ENCODE data around the gene NUMB. TPM values are rescaled to one million over a fixed set of nuclear protein-coding genes. Genes with fewer than 3 reads are reported as not detected.

Gene NUMB
- total RNA-seq, 1 experiment from 2014 or later = 42.0 TPM

DNA sequence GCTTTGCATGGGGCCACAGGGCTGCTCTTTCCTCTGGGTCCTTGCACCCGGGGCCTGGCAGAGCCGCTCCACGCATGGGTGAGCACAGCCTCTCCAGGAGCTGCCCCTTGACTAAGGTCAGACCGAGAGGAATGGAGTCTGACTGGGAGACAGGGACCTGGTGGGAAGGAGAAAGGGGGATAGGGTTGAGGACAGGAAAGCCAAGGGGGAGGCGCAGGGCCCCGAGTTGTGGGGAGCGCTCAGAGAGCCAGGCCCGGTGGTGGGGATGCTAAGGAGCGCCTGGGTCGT, 205.1 kb downstream of the NUMB start (continued):
- no peak for TF ChIP-seq E2F1 (CRISPR knock-in tag; IDR thresholded peaks at IDR 0.05)
- no peak for TF ChIP-seq ZNF416 (CRISPR knock-in tag; IDR thresholded peaks at IDR 0.05)
- TF ChIP-seq SP1 (CRISPR knock-in tag; conservative IDR thresholded peaks at IDR 0.05) = no peak
- TF ChIP-seq, protein P1, sequence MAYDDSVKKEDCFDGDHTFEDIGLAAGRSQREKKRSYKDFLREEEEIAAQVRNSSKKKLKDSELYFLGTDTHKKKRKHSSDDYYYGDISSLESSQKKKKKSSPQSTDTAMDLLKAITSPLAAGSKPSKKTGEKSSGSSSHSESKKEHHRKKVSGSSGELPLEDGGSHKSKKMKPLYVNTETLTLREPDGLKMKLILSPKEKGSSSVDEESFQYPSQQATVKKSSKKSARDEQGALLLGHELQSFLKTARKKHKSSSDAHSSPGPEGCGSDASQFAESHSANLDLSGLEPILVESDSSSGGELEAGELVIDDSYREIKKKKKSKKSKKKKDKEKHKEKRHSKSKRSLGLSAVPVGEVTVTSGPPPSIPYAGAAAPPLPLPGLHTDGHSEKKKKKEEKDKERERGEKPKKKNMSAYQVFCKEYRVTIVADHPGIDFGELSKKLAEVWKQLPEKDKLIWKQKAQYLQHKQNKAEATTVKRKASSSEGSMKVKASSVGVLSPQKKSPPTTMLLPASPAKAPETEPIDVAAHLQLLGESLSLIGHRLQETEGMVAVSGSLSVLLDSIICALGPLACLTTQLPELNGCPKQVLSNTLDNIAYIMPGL (CRISPR knock-in tag; IDR thresholded peaks at IDR 0.05) = no peak
- TF ChIP-seq TP53 (CRISPR knock-in tag; IDR thresholded peaks at IDR 0.05) = no peak
- TF ChIP-seq SMAD3 (CRISPR knock-in tag; IDR thresholded peaks at IDR 0.05; ENCODE audit: borderline replicate concordance) = no peak
- TF ChIP-seq ATF1 (CRISPR knock-in tag; IDR thresholded peaks at IDR 0.05) = no peak
- TF ChIP-seq CBFB (CRISPR knock-in tag; IDR thresholded peaks at IDR 0.05; ENCODE audit: low read depth) = no peak
- TF ChIP-seq FOXP4 (CRISPR knock-in tag; IDR thresholded peaks at IDR 0.05) = no peak
- TF ChIP-seq, protein P2, sequence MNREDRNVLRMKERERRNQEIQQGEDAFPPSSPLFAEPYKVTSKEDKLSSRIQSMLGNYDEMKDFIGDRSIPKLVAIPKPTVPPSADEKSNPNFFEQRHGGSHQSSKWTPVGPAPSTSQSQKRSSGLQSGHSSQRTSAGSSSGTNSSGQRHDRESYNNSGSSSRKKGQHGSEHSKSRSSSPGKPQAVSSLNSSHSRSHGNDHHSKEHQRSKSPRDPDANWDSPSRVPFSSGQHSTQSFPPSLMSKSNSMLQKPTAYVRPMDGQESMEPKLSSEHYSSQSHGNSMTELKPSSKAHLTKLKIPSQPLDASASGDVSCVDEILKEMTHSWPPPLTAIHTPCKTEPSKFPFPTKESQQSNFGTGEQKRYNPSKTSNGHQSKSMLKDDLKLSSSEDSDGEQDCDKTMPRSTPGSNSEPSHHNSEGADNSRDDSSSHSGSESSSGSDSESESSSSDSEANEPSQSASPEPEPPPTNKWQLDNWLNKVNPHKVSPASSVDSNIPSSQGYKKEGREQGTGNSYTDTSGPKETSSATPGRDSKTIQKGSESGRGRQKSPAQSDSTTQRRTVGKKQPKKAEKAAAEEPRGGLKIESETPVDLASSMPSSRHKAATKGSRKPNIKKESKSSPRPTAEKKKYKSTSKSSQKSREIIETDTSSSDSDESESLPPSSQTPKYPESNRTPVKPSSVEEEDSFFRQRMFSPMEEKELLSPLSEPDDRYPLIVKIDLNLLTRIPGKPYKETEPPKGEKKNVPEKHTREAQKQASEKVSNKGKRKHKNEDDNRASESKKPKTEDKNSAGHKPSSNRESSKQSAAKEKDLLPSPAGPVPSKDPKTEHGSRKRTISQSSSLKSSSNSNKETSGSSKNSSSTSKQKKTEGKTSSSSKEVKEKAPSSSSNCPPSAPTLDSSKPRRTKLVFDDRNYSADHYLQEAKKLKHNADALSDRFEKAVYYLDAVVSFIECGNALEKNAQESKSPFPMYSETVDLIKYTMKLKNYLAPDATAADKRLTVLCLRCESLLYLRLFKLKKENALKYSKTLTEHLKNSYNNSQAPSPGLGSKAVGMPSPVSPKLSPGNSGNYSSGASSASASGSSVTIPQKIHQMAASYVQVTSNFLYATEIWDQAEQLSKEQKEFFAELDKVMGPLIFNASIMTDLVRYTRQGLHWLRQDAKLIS (CRISPR knock-in tag; IDR thresholded peaks at IDR 0.05; ENCODE audit: borderline replicate concordance) = no peak
- no peak for TF ChIP-seq ZNF121 (CRISPR knock-in tag; IDR thresholded peaks at IDR 0.05)
- TF ChIP-seq STAT6 (CRISPR knock-in tag; conservative IDR thresholded peaks at IDR 0.05; ENCODE audit: low read depth) = no peak
- no peak for TF ChIP-seq CREM (CRISPR knock-in tag; IDR thresholded peaks at IDR 0.05)

GRCh38 chr14:73252491-73253322, 205.6 kb downstream of the NUMB start:
- ATAC-seq = no peak
- Mint-ChIP-seq H3K27me3 (ENCODE audit: low read depth) (no peaks in the 10 kb centered on the region), H3K36me3 (no peaks in the 10 kb centered on the region), H3K9me3 (no peaks in the 10 kb centered on the region), H3K4me1 (no peaks in the 10 kb centered on the region), H3K4me3 (no peak overlapping the region), H3K27ac (no peak overlapping the region)
- DNase-seq (ENCODE audit: low spot score) = no peak
- CTCF ChIA-PET = no interaction called here
- POLR2A ChIA-PET = no interaction called here
- TF ChIP-seq FOXP4 (CRISPR knock-in tag; IDR thresholded peaks at IDR 0.05) = no peak
- TF ChIP-seq, protein P3, sequence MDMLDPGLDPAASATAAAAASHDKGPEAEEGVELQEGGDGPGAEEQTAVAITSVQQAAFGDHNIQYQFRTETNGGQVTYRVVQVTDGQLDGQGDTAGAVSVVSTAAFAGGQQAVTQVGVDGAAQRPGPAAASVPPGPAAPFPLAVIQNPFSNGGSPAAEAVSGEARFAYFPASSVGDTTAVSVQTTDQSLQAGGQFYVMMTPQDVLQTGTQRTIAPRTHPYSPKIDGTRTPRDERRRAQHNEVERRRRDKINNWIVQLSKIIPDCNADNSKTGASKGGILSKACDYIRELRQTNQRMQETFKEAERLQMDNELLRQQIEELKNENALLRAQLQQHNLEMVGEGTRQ (CRISPR knock-in tag; IDR thresholded peaks at IDR 0.05) = no peak
- TF ChIP-seq CREM (CRISPR knock-in tag; IDR thresholded peaks at IDR 0.05) = no peak
- no peak for TF ChIP-seq ATF1 (CRISPR knock-in tag; IDR thresholded peaks at IDR 0.05)
- no peak for TF ChIP-seq ATF2 (CRISPR knock-in tag; IDR thresholded peaks at IDR 0.05; ENCODE audit: borderline replicate concordance, low read depth)
- TF ChIP-seq IRF1 (CRISPR knock-in tag; IDR thresholded peaks at IDR 0.05) = no peak
- TF ChIP-seq CREB1 (CRISPR knock-in tag; IDR thresholded peaks at IDR 0.05) = no peak

Measured in WTC11 (cell line).